OCI-LY7 (cell line): ENCODE measurements around the gene GABARAPL1.

Experiments
- CTCF ChIP-seq: fragments of 200-600 bp; sonication (generic); conservative IDR thresholded peaks from 2 replicates; pipeline ENCODE4 v1.5.1; 2014; ENCODE audit warnings: mild to moderate bottlenecking, antibody characterized with exemption, low read length, moderate library complexity, mixed read lengths
- EZH2phosphoT487 ChIP-seq: fragments of 200-600 bp; sonication (generic); IDR thresholded peaks from 2 replicates; pipeline ENCODE4 v1.6.1; 2018; ENCODE audit warnings: low read depth, borderline replicate concordance, mild to moderate bottlenecking, mixed run types, antibody characterized with exemption, low read length, moderate library complexity, mixed read lengths

- no peak for TF ChIP-seq CTCF
- no peak for TF ChIP-seq EZH2phosphoT487
These were observed 14.1 kb downstream of the GABARAPL1 start for GRCh38 chr12:10226731-10227130.
